Common myeloid progenitor, CD34-positive (primary cell): ENCODE results near the gene TMCO4.

Source experiments
- CTCF ChIA-PET: fragments of 350-600 bp; sonication (Branson Sonifier 250); formaldehyde crosslinking; loops from one replicate; lab custom pipeline; 2021; ENCODE audit warnings: antibody characterized with exemption; lab: Charles Lee
- POLR2A ChIA-PET: fragments of 350-600 bp; sonication (Branson Sonifier 250); formaldehyde crosslinking; loops from one replicate; lab custom pipeline; 2021; ENCODE audit warnings: antibody characterized with exemption; lab: Charles Lee
- DNase-seq, 3 donors: peaks; one replicate each; pipeline versions ENCODE4 v3.0.0 to v3.0.0-alpha.2; 2013
- H3K27ac ChIP-seq, 2 experiments: 1 replicate in 1 of 2; 2 replicates in 1 of 2; pipeline ENCODE4 v1.7.0; 2013; ENCODE audit warnings: inconsistent platforms in 2 of 2, low read length in 2 of 2, mild to moderate bottlenecking in 2 of 2, low read depth in 1 of 2, moderate library complexity in 1 of 2; ENCODE audit not compliant: severe bottlenecking in 2 of 2, insufficient read depth in 1 of 2, poor library complexity in 1 of 2
- H3K27me3 ChIP-seq, 5 experiments: replicated peaks in 2 of 5; 1 replicate in 3 of 5; 2 replicates in 2 of 5; pipeline versions ENCODE4 v1.6.1 to v1.7.0; 2013; ENCODE audit warnings: low read length in 4 of 5, mild to moderate bottlenecking in 2 of 5, moderate library complexity in 2 of 5, inconsistent platforms in 1 of 5; ENCODE audit not compliant: insufficient read depth in 5 of 5, control insufficient read depth in 4 of 5
- H3K36me3 ChIP-seq, 4 experiments: 1 replicate in 2 of 4; 2 replicates in 2 of 4; pipeline versions ENCODE4 v1.6.1 to v1.7.0; 2013; ENCODE audit warnings: low read length in 3 of 4, control low read depth in 1 of 4, mild to moderate bottlenecking in 1 of 4; ENCODE audit not compliant: control insufficient read depth in 4 of 4, insufficient read depth in 4 of 4
- H3K4me1 ChIP-seq, 4 experiments: 1 replicate in 3 of 4; 2 replicates in 1 of 4; pipeline versions ENCODE4 v1.6.1 to v1.7.1; 2013; ENCODE audit warnings: low read length in 3 of 4, mild to moderate bottlenecking in 3 of 4, control low read depth in 1 of 4, inconsistent platforms in 1 of 4, moderate library complexity in 1 of 4; ENCODE audit not compliant: control insufficient read depth in 4 of 4, insufficient read depth in 4 of 4; ENCODE audit errors: control extremely low read depth in 1 of 4
- H3K4me3 ChIP-seq, 7 experiments: 1 replicate in 4 of 7; 2 replicates in 3 of 7; pipeline versions ENCODE4 v1.5.1 to v1.7.0; 2013; ENCODE audit warnings: mild to moderate bottlenecking in 7 of 7, low read length in 6 of 7, moderate library complexity in 6 of 7, inconsistent platforms in 2 of 7, low read depth in 2 of 7, control low read depth in 1 of 7; ENCODE audit not compliant: insufficient read depth in 4 of 7, control insufficient read depth in 1 of 7; ENCODE audit errors: extremely low read depth in 1 of 7
- H3K9me3 ChIP-seq, 5 experiments: 1 replicate in 4 of 5; 2 replicates in 1 of 5; pipeline versions ENCODE4 v1.6.1 to v1.7.1; 2013; ENCODE audit warnings: low read length in 4 of 5, mild to moderate bottlenecking in 2 of 5, inconsistent platforms in 1 of 5, low read depth in 1 of 5, moderate library complexity in 1 of 5; ENCODE audit not compliant: control insufficient read depth in 4 of 5, insufficient read depth in 2 of 5; ENCODE audit errors: control extremely low read depth in 1 of 5
- WGBS: methylation state at CpG from one replicate; pipeline ENCODE4 v1.1.5; 2013; ENCODE audit not compliant: insufficient coverage; 5-methylcytosine and 5-hydroxymethylcytosine counted together

The TMCO4 gene

DNA sequence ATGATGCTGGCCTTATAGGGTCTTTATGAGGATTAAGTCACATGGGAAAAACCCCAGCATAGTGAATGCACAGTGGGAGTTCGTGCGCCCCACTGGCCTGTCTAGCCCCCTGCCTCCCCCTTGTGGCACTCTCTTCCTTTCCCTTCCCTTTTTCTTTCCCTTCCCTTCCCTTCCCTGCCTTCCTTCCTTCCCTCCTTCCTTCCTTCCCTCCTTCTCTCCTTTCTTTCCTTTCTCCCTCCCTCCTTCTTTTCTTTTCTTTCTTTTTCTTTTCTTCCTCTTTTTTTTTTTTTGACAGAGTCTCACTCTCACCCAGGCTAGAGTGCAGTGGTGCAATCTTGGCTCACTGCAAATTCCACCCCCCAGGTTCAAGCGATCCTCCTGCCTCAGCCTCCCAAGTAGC lies 96.4 kb downstream of the TMCO4 start:
- Histone ChIP-seq H3K27ac (no peak overlapping the region), H3K27me3 (no peaks in the 10 kb centered on the region), H3K9me3 (no peaks in the 10 kb centered on the region), H3K4me3 (no peak overlapping the region), H3K4me1 (no peaks in the 10 kb centered on the region), H3K36me3 (peaks cover 0 to 15% (median 4%) of the 10 kb centered on the region in 4 experiments)
- no peak for DNase-seq
- ChIA-PET POLR2A (interaction anchor here (0.5 kb wide), 2 partner anchors 18 to 29 kb away, joined by 4 to 5 read pairs; no protein-coding TSS in a partner anchor), CTCF (interaction anchor here (0.9 to 4.5 kb wide), 7 partner anchors 9 to 120 kb away, joined by 3 to 62 read pairs (median 3); no protein-coding TSS in a partner anchor)
- WGBS: 100% methylated on average over 2 of the region's 3 CpGs

DNA sequence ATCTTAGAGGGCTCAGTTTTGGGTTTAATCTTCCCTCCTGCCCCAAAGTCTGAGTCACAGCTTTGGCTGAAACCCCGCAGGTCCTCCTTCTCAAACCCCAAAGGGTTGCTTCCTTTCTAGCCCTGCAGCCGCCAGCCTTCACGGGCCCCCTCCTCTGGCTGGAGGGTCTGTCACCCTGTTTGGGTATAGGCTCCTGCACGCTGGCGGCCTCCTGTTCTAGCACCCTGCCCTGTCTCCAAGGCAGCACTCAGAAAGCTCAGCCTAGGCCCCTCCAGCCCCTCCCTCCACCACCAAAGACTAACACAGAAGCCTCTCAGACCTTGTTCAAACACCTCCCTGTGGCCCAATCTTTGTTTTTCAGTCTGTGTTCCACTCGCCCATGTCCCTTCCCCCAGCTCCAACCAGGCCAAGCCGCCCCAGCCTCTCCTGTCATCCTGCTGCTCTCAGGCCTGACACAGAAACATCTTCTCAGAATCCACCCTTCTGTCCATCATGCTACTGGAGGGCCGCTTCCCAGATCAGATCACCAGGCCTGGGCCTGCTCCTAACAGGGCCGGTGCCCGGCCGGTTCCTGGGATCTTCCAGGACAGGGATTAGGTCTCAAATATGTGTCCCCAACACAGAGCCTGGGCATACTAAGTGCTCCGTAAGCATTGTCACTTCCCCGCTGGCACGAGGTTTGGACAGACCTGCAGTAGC lies 99.5 kb downstream of the TMCO4 start:
- Histone ChIP-seq H3K4me1 (no peaks in the 10 kb centered on the region), H3K27ac (no peak overlapping the region), H3K36me3 (peaks cover 0 to 24% (median 7%) of the 10 kb centered on the region in 4 experiments), H3K4me3 (no peak overlapping the region), H3K27me3 (no peaks in the 10 kb centered on the region), H3K9me3 (no peaks in the 10 kb centered on the region)
- DNase-seq: no peak
- CTCF ChIA-PET: interaction anchor here (1.5 kb wide), 1 partner anchor 38 kb away, joined by 4 read pairs; no protein-coding TSS in a partner anchor
- POLR2A ChIA-PET: no interaction called here
- 96% methylated on average over 14 of the region's 14 CpGs for WGBS

DNA sequence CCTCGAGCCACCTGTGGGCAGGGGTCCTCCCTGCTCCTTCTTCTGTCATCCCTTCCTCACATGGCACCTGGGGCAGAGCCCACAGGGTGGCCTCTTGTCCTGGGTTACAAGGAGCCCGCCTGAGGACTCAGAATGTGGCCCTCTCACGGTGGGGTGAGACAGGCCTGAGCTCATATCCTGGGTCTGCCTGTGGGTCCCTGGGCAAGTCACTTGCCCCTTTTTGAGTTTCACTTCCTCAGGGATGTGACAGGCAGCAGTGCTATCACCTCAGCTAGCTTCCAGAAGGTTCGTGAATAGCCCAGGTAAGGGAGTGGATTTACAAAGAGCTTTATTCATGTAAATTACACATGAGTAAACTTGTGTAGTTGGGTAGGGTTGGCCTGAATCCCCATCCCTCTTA lies 101.5 kb downstream of the TMCO4 start:
- POLR2A ChIA-PET: no interaction called here
- no peak for DNase-seq
- Histone ChIP-seq H3K4me1 (no peaks in the 10 kb centered on the region), H3K27me3 (no peaks in the 10 kb centered on the region), H3K36me3 (peaks cover 0 to 39% (median 9%) of the 10 kb centered on the region in 4 experiments), H3K27ac (no peak overlapping the region), H3K4me3 (no peak overlapping the region), H3K9me3 (no peaks in the 10 kb centered on the region)
- CTCF ChIA-PET: no interaction called here
- 100% methylated on average over 4 of the region's 4 CpGs for WGBS

DNA sequence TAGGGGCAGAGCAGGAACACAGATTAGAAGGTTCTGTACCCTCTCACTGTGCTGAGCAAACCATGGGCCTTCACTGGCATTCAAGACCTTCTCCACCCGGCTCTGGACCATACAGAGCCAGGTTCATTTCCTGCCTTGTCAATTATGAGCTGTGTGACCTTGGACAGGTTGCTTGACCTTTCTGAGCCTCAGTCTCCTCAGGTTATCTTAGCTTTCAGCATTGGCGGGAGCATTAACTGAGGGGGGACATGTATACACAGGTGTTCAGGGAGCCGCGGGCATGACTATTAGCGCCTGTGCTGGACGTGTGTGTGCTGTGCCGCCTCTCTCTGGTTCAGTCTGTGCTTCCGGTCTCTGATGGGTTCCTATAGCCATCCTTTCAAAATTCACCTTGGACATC lies 102.9 kb downstream of the TMCO4 start:
- H3K27me3 ChIP-seq: no peaks in the 10 kb centered on the region
- peaks cover 0 to 46% (median 8%) of the 10 kb centered on the region in 4 experiments for H3K36me3 ChIP-seq
- H3K27ac ChIP-seq: no peak overlapping the region
- WGBS: 98% methylated on average over 8 of the region's 8 CpGs
- H3K9me3 ChIP-seq: no peaks in the 10 kb centered on the region
- ChIA-PET POLR2A (no interaction called here), CTCF (interaction anchor here (1.0 to 2.2 kb wide), 2 partner anchors 9 to 36 kb away, joined by 3 to 8 read pairs; no protein-coding TSS in a partner anchor)
- no peak overlapping the region for H3K4me3 ChIP-seq
- H3K4me1 ChIP-seq: no peaks in the 10 kb centered on the region
- no peak for DNase-seq

DNA sequence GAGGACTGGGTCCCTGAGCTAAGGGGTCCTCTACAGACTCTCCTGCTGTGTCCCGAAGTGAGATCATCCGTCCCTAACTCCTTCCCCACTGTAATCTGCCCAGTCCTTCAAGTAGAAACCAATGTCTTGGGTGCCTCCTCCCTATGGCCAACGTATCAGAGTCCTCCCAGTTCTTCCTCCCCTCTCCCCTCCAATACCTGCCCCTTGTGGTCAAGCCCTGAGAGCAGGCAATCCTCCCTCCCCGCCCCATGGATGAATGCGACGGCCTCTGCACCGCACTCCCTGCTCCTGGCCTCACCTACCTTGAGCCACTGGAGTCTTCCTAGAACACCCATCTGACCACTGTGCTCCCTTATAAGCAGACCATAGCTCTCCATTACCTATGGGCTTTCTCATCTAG lies 103.9 kb downstream of the TMCO4 start:
- H3K9me3 ChIP-seq: no peaks in the 10 kb centered on the region
- no peaks in the 10 kb centered on the region for H3K27me3 ChIP-seq
- 91% methylated on average over 3 of the region's 7 CpGs for WGBS
- POLR2A ChIA-PET: no interaction called here
- no peak for DNase-seq
- H3K27ac ChIP-seq: no peak overlapping the region
- H3K36me3 ChIP-seq: peaks cover 0 to 53% (median 8%) of the 10 kb centered on the region in 4 experiments
- CTCF ChIA-PET: interaction anchor here (2.2 kb wide), 1 partner anchor 10 kb away, joined by 8 read pairs; no protein-coding TSS in a partner anchor
- H3K4me3 ChIP-seq: no peak overlapping the region
- H3K4me1 ChIP-seq: no peaks in the 10 kb centered on the region

DNA sequence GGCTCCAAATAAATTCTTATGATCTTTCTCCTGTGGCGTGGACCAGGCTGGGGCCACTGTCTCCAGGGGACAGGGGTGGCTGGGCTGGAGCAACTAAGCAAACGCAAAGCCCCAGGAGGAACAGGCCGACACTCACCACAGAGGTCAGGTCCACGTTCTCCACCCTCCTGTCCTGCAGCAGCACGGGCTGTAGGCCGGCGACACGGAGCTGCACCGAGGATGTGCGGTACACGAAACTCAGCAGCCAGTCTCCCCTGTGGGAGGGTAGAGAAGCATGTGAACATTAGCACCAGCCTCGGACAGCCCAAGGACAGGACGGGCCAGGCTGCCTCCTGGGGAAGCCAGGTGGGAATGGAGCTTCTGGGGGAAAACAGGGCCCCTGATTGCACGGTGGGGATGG lies 105.4 kb downstream of the TMCO4 start:
- 90% methylated on average over 14 of the region's 14 CpGs for WGBS
- ChIA-PET POLR2A (no interaction called here), CTCF (interaction anchor here (1.0 to 1.9 kb wide), 3 partner anchors 10 to 16 kb away, joined by 3 to 7 read pairs (median 4); no protein-coding TSS in a partner anchor)
- DNase-seq: no peak
- Histone ChIP-seq H3K4me1 (no peaks in the 10 kb centered on the region), H3K9me3 (peaks cover 0 to 14% (median 12%) of the 10 kb centered on the region in 5 experiments), H3K4me3 (no peak overlapping the region), H3K27me3 (no peaks in the 10 kb centered on the region), H3K27ac (no peak overlapping the region), H3K36me3 (peaks cover 0 to 56% (median 8%) of the 10 kb centered on the region in 4 experiments)

DNA sequence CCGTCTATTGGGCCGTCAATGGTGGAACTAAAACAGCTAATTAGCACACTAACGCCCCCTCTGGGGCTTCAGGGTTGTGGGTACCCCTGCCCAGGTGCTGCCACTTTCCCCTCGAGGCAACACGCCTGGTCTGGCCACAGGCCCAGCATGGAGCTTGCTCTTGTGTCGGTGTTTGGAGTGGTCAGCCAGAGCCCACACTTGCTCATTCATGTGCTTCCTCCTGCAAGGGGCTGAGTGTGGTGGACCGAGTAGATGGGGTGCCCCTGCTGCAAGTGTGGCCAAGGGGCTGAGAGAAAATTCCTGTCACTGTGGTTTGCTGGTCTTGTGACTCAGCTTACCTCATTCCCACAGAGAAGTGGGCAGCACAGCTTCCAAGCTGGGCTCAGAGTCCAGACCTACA lies 109.4 kb downstream of the TMCO4 start:
- POLR2A ChIA-PET: no interaction called here

More for the DNA sequence above, 109.4 kb downstream of the TMCO4 start:
- no peak for DNase-seq
- CTCF ChIA-PET: interaction anchor here (1.4 to 1.6 kb wide), 2 partner anchors 12 to 28 kb away, joined by 5 read pairs; no protein-coding TSS in a partner anchor
- Histone ChIP-seq H3K4me3 (no peak overlapping the region), H3K27me3 (no peaks in the 10 kb centered on the region), H3K36me3 (peaks cover 0 to 52% (median 10%) of the 10 kb centered on the region in 4 experiments), H3K9me3 (peaks cover 0 to 18% (median 13%) of the 10 kb centered on the region in 5 experiments), H3K4me1 (peaks cover 0 to 1% (median 0%) of the 10 kb centered on the region in 4 experiments), H3K27ac (no peak overlapping the region)
- 83% methylated on average over 6 of the region's 7 CpGs for WGBS
